ENCODE measurements around the gene CDH12. TPM values are rescaled to one million over a fixed set of nuclear protein-coding genes. Genes with fewer than 3 reads are reported as not detected.

The CDH12 gene
- total RNA-seq, 1 experiment from 2014 or later = not detected

DNA sequence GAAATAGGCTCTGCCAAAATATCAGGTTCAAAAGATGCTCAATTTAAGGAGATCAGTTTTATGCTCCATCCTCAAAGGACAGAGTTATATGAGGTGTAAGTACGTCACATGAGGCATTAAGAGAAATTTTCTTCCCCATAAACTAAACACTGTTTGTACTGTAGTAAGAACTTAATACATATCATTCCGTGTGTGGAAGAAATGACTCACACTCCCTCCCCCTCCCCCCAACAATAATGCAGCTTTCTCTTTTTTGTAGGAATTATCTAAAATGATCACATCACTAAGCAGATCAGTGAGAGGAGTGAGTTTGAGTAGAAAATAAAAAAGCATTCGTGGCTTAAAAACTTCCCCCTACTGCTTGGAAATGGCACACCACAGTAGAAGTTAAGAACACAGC, 2.2 kb downstream of the CDH12 start:
- Histone ChIP-seq H2BK120ac (ENCODE audit: low read depth, low read length, poor library complexity, severe bottlenecking) (no peak overlapping the region), H4K20me1 (ENCODE audit: control insufficient read depth, insufficient read depth, insufficient read length) (no peaks in the 10 kb centered on the region), H2BK12ac (ENCODE audit: insufficient read length, low read depth, low read length) (no peak overlapping the region), H3K4ac (ENCODE audit: low read depth, low read length) (no peak overlapping the region), H3T11ph (ENCODE audit: low read length) (no peak overlapping the region), H3K79me1 (ENCODE audit: insufficient read depth, low read depth, low read length, poor library complexity, severe bottlenecking) (no peaks in the 10 kb centered on the region), H2BK5ac (ENCODE audit: insufficient read length, low read length) (no peak overlapping the region), H3K27ac (ENCODE audit: insufficient read length, low read depth, low read length) (no peak overlapping the region), H3K9ac (ENCODE audit: extremely low read depth, insufficient read length, low read length) (no peak overlapping the region), H3K18ac (ENCODE audit: insufficient read length, low read depth, low read length) (no peak overlapping the region), H2AFZ (ENCODE audit: low read length) (no peak overlapping the region), H3K4me2 (ENCODE audit: insufficient read depth, insufficient read length, low read length) (no peak overlapping the region), H3K79me2 (ENCODE audit: insufficient read depth, low read length) (no peaks in the 10 kb centered on the region), H3K4me1 (ENCODE audit: insufficient read depth, low read length) (no peaks in the 10 kb centered on the region; the same call in 1 of the 2 replicates), H2BK20ac (ENCODE audit: low read depth, low read length, poor library complexity, severe bottlenecking) (no peak overlapping the region), H3K23ac (ENCODE audit: insufficient read length, low read depth, low read length) (no peak overlapping the region), H4K5ac (ENCODE audit: insufficient read length, low read depth, low read length) (no peak overlapping the region), H4K8ac (replicated peaks; ENCODE audit: insufficient read length, low read depth, low read length) (no peak overlapping the region), H2AK5ac (ENCODE audit: insufficient read length, low read length) (no peak overlapping the region), H3K23me2 (ENCODE audit: insufficient read length, low read depth, low read length, poor library complexity, severe bottlenecking) (peaks cover 3% of the 10 kb centered on the region), H3K27me3 (ENCODE audit: insufficient read depth, low read length) (no peaks in the 10 kb centered on the region), H2BK15ac (ENCODE audit: low read depth, low read length) (no peak overlapping the region), H3K14ac (ENCODE audit: insufficient read depth, low read length) (no peak overlapping the region), H3K56ac (ENCODE audit: insufficient read length, low read depth, low read length) (no peak overlapping the region), H4K91ac (ENCODE audit: insufficient read length, low read depth, low read length) (no peak overlapping the region), H3K9me3 (ENCODE audit: control insufficient read depth, low read depth, low read length) (no peaks in the 10 kb centered on the region)
- Mint-ChIP-seq H3K27ac (no peak overlapping the region), H3K27me3 (ENCODE audit: low read depth) (peaks cover 32% of the 10 kb centered on the region), H3K36me3 (ENCODE audit: insufficient read depth in 1 of 3, low read depth in 3 of 3) (no peaks in the 10 kb centered on the region), H3K4me1 (peaks cover 13 to 20% of the 10 kb centered on the region in 2 experiments), H3K4me3 (no peak overlapping the region), H3K9me3 (no peaks in the 10 kb centered on the region)
- no CpG with 5 or more reads among the region's 3 CpGs for WGBS (ENCODE audit: extremely low coverage, insufficient read length, low lambda C conversion rate)
- TF ChIP-seq, protein P1, sequence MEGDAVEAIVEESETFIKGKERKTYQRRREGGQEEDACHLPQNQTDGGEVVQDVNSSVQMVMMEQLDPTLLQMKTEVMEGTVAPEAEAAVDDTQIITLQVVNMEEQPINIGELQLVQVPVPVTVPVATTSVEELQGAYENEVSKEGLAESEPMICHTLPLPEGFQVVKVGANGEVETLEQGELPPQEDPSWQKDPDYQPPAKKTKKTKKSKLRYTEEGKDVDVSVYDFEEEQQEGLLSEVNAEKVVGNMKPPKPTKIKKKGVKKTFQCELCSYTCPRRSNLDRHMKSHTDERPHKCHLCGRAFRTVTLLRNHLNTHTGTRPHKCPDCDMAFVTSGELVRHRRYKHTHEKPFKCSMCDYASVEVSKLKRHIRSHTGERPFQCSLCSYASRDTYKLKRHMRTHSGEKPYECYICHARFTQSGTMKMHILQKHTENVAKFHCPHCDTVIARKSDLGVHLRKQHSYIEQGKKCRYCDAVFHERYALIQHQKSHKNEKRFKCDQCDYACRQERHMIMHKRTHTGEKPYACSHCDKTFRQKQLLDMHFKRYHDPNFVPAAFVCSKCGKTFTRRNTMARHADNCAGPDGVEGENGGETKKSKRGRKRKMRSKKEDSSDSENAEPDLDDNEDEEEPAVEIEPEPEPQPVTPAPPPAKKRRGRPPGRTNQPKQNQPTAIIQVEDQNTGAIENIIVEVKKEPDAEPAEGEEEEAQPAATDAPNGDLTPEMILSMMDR (conservative IDR thresholded peaks at IDR 0.05) = no peak
- no peak for DNase-seq
